HG03439 (cell line): ENCODE data around the gene WDR27.
"Not testable (repeated sequence)": the region's sequence is repeated elsewhere in the genome, so short reads cannot be mapped to it uniquely, and the experiment has no call there.

ENCODE experiments used
- ATAC-seq: cut with Tn5 transposase; IDR thresholded peaks from one replicate; pipeline ENCODE4 v1.9.1; 2021; ENCODE audit warnings: mild to moderate bottlenecking, moderate library complexity; ENCODE audit not compliant: unreplicated experiment

Gene WDR27

GRCh38 chr6:169452117-169452868, 249.5 kb downstream of the WDR27 start:
- no peak for ATAC-seq

GRCh38 chr6:169451065-169451838, 250.6 kb downstream of the WDR27 start:
- no peak for ATAC-seq

DNA sequence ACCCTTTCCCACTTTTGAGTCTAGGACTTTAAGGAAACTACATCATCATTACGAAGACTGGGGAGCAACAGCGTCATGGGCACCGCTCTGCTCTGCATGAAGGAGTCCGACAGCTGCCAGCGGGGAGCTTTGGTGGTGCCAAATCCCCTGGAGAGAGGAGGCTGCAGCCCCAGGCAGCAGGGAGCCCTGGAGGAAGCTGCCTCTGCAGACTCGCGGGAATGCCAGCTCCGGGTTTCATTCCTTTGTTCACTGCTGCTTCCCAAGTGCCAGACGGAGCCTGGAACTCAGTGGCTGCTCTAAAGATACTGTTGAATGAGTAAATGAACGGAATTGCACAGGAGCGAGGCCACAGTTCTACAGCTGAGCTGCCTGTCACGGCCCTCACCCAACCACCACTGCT, 251.7 kb downstream of the WDR27 start:
- no peak for ATAC-seq

DNA sequence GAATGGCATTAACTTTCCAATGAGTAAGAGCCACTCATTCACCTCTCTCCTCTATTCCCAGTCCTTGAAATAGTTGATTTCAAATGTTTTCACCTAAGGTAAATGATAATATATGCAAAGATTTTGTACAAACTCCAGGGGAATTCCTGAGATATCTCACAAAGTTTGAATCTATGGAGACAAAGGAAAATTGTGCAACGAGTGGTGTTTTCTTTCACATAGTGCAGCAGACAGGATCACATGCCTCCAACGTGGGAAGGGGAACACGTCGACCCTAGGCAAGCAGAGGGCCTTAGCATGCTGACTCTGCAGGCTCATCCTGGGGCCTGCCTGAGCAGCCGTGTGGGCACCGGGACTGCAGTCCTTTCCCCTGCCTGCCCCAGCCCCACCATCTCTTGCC, 252.6 kb downstream of the WDR27 start:
- no peak for ATAC-seq

GRCh38 chr6:169445661-169446581, 255.9 kb downstream of the WDR27 start:
- ATAC-seq = no peak

DNA sequence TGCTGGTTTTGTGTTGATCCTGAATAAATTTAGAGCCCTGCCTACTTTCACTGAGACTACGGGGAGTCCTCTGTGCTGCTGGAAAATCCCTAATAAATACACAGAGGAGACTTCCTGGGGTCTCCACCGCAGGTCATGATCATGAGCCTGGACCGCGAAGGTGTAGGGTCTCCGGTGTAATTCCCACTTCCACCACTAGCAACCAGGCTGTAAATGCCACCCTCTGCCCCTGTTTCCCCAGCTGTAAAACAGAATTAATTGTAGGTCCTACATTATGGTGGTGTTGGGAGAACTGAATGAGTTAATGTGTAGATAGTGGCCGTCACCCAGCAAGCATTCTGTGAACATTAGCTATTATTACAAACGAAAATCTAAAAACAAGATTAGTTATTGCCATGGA, 256.6 kb downstream of the WDR27 start:
- ATAC-seq = no peak

GRCh38 chr6:169441292-169441691, 260.5 kb downstream of the WDR27 start:
- ATAC-seq = no peak

DNA sequence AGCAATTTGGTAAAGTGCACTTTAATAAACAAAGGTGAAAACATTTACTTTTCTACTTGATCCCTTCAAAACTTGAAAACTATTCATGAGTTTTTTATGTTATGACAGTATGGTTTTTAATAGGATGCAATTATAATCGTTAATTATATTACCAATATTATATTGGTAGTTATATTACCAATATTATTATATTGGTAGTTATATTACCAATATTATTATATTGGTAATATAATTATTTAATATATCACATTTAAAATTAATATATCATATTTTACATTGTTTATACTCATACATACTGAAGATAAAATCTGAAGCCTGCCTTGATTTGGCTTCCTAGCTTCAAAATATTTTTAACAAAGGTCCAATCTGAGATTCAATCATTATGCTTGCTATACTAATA, 262.1 kb downstream of the WDR27 start:
- no peak for ATAC-seq

DNA sequence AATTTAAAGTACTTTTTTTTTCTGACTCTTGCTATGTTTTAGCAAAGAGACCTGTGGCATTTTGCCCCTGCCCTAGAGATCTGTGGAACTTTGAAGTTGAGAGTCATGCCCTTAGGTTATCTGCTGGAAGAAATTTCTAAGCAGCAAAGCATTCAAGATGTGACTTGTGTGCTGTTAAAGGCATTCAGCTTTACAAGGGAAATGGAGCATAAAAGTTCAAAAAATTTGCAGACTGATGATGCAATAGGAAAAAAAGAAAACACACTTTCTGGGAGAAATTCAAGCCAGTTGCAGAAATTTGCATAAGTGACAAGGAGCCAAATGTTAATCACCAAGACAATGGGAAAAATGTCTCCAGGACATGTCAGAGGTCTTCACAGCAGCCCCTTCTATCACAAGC, 267.3 kb downstream of the WDR27 start:
- not testable (repeated sequence) for ATAC-seq

DNA sequence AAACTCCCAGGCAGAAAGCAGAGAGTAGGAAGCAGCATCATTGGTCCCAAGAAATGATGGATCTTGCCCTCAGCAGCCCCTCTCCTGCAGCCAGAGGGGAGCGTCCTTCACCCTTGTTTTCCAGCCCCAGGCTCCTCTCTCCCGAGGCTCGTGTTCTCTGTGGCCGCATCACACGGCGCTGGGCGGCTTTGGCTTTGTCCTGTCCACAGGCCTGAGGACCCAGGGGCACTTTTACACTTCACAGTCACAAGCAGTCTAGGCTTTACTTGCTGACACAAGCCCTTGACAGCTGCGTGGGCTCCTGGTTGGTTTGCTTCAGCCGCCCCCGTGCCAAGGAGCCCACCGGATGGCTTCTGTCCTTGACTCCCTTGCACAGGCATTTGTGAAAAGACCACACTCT, 272.8 kb downstream of the WDR27 start:
- ATAC-seq = no peak

DNA sequence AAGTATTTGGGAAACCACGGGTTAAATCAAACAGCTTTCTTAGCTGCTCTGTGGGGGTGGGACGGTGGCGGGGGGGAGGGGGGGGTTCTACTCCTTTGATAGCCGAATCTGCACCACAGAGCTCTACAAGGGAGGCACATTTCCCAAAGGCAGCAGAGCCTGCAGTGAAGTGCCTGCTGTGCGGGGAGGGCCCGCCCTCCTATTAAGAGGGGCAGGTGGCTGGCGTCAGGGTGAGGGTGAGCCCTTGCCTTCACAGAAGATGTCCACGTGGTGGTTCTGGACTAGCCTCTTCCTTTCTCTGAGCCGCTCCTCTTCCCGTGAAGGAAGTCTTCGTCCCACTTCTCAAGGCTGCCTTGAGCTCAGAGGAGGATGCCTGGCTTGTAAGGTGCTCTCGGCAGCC, 273.3 kb downstream of the WDR27 start:
- no peak for ATAC-seq

DNA sequence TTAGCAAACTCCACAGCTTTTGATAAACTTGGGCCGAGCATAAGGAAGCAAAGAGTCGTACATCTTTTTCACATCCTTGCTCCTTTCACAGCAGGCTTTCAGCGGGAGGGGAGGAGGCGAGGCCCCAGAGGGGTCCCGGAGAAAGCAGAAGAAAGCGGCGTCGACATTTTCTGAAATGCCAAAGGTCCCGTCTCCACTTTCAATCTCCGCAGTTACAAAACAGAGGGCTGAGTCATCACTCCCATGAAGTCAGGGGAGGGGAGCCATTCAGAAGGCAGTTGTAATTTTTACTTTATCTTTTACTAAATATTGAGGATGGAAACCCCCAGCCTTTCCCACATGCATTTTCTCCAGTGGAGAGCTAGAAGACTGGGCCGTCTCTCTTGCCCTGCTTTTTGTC, 274.0 kb downstream of the WDR27 start:
- ATAC-seq = no peak

DNA sequence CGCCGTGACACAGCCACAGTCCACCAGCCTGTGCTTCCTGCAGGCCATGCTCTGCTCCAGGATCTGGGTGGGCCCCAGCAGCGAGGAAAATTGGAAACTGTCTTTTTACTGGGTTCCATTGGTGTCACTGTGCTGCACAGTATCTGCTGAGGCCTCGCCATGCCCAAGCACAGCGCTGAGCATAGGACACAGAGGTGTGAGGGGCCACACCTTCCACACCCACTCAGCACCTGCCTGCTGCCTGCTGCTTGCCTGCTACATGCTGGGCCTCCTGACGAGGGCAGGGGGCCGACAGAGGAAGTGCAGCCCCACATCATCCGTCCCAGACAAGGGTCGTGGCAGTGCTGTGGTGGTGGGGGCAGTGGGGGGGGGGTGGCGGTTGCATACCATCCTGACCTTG, 275.2 kb downstream of the WDR27 start:
- no peak for ATAC-seq

DNA sequence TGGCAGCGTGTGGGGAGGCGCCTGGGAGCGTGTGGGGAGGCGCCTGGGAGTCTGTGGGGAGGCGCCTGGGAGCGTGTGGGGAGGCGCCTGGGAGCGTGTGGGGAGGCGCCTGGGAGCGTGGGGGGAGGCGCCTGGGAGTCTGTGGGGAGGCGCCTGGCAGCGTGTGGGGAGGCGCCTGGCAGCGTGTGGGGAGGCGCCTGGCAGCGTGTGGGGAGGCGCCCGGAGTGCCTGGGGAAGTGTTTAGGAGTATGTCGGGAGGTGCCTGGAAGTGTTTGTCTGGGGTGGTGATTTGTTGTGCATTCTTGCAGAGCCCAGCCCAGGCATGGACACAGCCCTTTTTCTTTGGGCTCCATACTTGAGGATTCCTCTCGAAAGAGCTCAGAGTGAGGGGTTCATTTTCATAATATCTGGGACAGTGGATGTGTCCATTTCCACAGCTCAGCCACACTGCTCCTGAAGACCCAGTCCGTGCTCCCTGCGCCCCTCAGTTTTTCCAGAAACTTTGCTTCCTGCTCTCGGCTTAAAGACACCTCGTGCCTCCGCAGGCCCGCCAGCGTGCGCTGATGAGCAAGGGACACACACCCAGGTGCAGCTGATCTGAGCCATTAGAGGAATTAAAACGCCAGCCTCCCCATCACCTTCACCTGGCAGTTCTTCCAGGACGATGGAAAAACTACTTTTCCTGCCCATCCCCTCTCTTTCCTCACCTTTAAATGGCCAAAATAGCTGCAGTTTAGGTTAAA, 276.0 kb downstream of the WDR27 start:
- ATAC-seq = no peak

GRCh38 chr6:169424821-169425240, 277.0 kb downstream of the WDR27 start:
- ATAC-seq = no peak

GRCh38 chr6:169424149-169424804, 277.6 kb downstream of the WDR27 start:
- no peak for ATAC-seq

- no peak for ATAC-seq
These were observed 280.1 kb downstream of the WDR27 start for GRCh38 chr6:169421586-169422264.

DNA sequence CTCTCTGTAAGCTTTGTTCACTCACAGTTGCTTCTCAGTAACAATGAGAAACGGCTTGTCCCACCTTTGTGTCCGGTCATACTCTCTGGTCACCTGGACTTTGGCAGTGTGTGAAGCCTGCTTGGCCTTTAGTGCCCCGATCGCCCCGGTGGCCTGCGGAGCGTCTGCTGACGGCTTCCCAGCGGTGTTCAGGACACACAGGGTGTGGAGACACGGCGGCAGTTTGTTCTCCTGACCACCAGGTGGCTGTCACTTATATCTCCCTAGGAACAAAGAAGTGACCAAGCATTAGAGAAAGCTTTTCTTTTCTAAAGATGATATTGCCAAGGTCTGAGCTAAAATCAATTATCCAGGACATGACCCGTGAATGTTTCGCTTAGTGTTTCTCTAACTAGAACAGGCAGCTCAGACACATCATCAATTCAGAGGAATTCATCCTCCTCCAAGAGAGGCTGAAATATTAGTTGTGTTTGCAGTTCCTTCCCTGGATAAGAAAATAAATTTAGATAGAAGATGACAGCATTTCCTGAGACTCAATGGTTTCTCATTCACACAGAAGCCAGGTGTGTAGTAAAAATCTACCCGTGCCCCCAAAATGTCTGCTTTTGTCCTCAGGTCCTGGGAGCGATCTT, 280.8 kb downstream of the WDR27 start:
- ATAC-seq = no peak

GRCh38 chr6:169417101-169417500, 284.7 kb downstream of the WDR27 start:
- ATAC-seq = no peak
